ENCODE measurements around the gene OR6N1.

The OR6N1 gene

DNA sequence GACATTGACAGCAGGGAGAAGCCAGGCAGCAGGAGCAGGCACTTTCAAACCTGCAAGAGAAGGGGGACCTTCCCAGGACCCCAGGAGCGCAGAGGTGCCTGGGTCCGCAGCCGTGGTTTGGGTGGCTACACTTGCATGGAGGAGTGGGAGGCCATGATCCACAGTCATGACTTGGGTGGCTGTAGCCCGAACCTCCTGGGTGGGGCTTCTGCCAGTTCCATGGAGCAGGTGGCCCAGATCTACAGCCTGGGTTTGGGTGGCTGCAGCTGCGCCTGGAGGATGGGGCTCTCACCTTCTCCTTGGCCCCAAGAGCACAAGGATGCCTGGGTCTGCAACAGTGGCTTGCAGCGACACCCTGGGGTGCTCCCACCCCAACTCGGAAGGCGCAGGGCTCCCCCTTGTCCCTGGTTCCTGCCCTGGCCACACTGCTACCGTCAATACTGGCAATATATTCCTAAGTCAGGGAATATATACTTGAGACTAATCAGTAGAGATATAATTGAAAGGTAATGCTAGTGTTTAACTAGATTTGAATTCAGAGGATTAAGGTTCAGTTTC, 19.8 kb downstream of the OR6N1 start:
- no peak for DNase-seq (ENCODE audit: low read depth)

GRCh38 chr1:158735848-158736247, 36.1 kb downstream of the OR6N1 start:
- DNase-seq (ENCODE audit: low read depth), result no peak

- DNase-seq (ENCODE audit: low read depth), result no peak
Observed at GRCh38 chr1:158732524-158732923, 39.5 kb downstream of the OR6N1 start.

DNA sequence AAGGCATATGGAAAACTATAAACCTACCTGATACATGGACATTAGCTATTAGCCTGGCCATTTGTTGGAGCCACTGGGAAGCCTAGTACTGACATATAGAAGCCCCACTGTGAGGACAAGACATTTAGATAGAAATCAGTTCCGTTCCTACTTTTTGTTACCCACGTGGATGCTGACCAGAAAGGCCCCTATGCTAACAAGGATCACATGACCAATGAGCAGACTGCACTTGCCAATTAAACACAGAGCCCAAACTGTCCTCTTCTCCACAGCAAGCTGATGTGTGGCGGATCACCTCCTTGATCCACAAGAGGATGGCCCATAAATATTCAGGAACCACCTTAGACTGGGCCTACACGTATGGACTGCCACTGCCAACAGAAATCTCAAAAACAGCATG, 40.3 kb downstream of the OR6N1 start:
- no peak for DNase-seq (ENCODE audit: low read depth)

- no peak for DNase-seq (ENCODE audit: low read depth)
Observed at GRCh38 chr1:158730453-158730852, 41.5 kb downstream of the OR6N1 start.

DNA sequence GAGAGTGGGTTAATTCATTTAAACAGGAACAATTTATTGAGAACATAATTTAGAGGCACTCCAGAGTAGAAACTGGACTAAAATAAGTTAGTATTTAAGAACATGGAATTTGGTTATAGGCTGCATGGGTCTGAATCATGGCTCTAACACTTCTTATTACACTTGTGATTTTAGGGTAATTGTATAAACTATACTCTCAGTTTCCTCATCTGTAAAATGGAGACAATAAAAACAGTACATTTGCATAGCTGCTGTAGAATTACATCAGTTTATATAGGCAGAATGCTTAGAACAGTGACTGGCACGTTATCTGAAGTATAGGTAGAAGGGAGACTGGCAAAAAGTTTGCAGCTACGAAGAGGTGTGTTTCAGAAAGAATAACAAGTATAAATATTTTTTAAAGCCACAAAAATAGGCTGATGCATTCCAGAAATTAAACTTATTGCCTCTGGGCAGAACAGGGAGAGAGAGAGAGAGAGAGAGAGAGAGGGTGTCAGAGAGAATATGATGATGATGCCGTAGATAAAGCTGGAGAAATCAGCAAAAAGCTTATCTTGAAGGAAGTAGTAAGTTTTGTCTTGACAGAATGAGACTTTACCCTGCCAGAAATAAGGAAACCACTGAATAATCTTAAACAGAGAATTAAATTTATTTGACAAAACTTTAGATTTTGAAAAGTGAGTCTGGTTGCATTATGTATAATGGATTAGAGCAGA, 43.3 kb downstream of the OR6N1 start:
- no peak for DNase-seq (ENCODE audit: low read depth)

DNA sequence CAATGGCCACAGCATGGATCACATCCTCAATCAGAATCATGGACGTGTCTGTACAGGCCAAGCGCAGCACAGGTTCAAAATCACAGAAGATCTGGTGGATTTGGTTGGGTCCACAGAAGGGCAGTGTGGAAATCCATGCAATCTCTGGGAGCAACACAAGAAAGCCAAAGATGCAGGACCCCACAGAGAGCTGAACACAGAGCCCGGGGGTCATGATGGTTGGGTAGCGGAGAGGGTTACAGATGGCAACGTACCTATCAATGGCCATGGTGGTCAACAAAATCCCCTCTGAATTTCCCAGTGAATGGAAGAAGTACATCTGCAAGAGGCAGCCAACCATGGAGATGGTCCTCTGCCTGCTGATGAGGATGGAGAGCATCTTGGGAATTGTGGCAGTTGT, 47.6 kb downstream of the OR6N1 start:
- DNase-seq (ENCODE audit: low read depth), result no peak

GRCh38 chr1:158720620-158721019, 51.4 kb downstream of the OR6N1 start, which contains the start of gene OR6K3:
Gene OR6K3, minus strand, starts transcription at chr1:158720720. Its CDS starts 2,605 bp downstream, at chr1:158718115.
- no peak for DNase-seq (ENCODE audit: low read depth)

DNA sequence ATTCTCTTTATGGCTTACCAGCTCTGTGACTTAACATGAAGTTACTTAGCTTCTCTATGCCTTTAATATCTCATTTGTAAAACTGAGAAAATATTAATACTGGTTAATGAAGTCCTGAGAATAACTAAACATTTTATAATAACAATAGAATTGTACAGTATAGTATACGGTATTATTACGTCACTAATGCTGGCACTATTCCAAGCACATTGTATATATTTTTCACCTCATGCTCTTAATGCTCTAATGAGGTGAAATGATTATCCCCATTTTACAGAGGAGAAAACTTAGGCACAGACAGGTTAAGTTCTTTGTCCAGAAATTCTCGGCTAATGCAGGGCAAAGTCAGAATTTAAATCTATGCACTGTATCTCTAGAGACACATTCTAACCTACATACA, 52.3 kb downstream of the OR6N1 start:
- no peak for DNase-seq (ENCODE audit: low read depth)

- no peak for DNase-seq (ENCODE audit: low read depth)
Observed at GRCh38 chr1:158717344-158717743, 54.7 kb downstream of the OR6N1 start.

GRCh38 chr1:158716335-158716734, 55.7 kb downstream of the OR6N1 start:
- DNase-seq (ENCODE audit: low read depth), result no peak

GRCh38 chr1:158714754-158715153, 57.2 kb downstream of the OR6N1 start:
- no peak for DNase-seq (ENCODE audit: low read depth)

All from activated T-cell treated with anti-CD3 and anti-CD28 coated beads for 24 hours (primary cell).